Ovary (tissue), 3 donors: ENCODE data around the gene TNFRSF1B.

Experiments used
- POLR2A ChIP-seq: fragments of 450-650 bp; IDR thresholded peaks from one replicate; pipeline ENCODE4 v1.6.1; 2017; ENCODE audit warnings: antibody characterized with exemption, mild to moderate bottlenecking, moderate library complexity
- TF ChIP-seq, protein P1 (sequence below), 3 donors: fragments of 450-650 bp in 2 of 3; fragments of 200-600 bp in 1 of 3; IDR thresholded peaks; one replicate each; pipeline versions ENCODE4 v1.5.1 to v1.8.0; 2016 to 2022; ENCODE audit warnings: antibody characterized with exemption in 3 of 3, mild to moderate bottlenecking in 1 of 3
- donor health status: DM: no; HTN: no; CAD: no.

GRCh38 chr1:12245116-12245515 is 78.3 kb downstream of the TNFRSF1B start:
- TF ChIP-seq, protein P1, sequence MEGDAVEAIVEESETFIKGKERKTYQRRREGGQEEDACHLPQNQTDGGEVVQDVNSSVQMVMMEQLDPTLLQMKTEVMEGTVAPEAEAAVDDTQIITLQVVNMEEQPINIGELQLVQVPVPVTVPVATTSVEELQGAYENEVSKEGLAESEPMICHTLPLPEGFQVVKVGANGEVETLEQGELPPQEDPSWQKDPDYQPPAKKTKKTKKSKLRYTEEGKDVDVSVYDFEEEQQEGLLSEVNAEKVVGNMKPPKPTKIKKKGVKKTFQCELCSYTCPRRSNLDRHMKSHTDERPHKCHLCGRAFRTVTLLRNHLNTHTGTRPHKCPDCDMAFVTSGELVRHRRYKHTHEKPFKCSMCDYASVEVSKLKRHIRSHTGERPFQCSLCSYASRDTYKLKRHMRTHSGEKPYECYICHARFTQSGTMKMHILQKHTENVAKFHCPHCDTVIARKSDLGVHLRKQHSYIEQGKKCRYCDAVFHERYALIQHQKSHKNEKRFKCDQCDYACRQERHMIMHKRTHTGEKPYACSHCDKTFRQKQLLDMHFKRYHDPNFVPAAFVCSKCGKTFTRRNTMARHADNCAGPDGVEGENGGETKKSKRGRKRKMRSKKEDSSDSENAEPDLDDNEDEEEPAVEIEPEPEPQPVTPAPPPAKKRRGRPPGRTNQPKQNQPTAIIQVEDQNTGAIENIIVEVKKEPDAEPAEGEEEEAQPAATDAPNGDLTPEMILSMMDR (IDR thresholded peaks at IDR 0.05), result no peak
- no peak for TF ChIP-seq POLR2A
